GM10847 (cell line): Measurements from ENCODE around the gene VAMP3.

Experiments used
- POLR2A ChIP-seq: IDR thresholded peaks from 2 replicates; pipeline ENCODE4 v1.6.1; 2011; ENCODE audit not compliant: insufficient read length; ENCODE audit errors: extremely low read depth

The VAMP3 gene, protein sequence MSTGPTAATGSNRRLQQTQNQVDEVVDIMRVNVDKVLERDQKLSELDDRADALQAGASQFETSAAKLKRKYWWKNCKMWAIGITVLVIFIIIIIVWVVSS

DNA sequence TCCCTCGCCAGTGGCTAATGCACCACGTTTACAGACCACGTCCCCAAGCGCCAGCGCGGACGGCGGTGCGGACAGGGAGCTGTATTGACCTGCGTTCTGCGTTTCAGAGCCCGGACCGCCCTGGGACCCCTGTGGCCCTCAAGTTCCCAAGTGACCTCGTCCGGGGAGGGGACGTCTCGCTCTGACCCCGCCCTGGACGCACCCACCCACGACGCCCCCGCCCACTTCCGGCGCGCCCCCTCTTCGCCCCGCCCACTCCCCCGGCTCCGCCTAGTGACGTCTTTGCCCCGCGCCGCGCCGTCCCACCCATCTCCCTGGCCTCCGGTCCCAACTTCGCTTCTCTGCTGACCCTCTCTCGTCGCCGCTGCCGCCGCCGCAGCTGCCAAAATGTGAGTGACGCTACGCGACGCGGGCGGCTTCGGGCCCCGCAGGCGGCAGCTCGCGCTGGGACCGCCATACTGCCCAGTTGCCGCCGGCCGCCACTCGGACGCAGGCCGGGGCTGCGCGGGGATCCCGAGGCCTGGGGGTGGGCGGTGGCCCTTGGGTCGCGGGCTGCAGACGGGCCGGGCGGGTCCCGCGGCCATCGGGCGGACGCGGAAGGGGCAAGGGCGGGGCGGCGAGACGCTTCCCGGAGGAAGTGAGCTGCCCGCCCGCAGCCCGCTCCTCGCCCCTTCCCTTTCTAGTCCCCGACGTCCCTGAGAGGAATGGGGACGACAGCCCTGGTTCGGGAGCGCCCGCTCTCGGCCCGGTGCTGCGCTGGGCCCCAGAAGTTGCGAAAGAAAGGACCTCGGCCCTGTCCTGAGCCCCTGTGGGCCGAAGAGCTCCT is at the start of gene VAMP3:
Gene VAMP3 (plus strand): TSS at position 300 of the 826 bp plus-strand sequence. CDS start 88 bp downstream, at position 388.
- peak; percentile 30 for TF ChIP-seq POLR2A

DNA sequence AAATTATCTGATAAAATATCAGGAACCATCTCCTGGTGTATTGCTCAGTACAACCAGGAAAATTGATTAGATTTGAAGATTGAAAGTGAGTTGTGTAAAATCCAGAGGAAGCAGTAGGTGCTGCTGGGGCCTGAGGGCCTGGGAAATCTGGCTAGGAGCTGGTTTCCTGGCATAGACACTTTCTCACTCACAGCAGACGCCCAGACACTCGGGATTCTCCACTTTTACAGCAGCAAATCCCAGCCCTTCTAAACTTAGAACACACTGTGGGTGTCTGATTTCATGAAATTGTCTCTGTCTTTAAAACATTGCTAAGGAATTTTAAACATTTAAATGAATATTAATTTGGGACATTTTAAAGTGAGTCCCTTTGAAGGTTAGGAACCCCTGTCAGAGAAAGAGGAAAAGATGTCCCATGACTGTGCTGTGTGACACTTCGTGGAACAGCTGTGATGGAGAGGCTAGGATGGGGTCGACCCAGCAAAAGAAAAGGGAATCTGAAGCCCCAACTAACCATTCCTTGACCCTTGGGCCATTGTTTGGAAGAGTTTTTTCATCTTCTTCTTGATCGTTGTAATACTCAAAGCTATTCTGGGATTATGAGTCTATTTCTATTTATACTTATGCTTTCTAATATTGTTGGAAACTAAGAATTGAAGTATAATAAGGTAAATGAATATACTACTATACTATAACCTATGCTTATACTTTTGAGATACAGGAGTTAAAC is 49.0 kb upstream of the VAMP3 start:
- TF ChIP-seq POLR2A: no peak

DNA sequence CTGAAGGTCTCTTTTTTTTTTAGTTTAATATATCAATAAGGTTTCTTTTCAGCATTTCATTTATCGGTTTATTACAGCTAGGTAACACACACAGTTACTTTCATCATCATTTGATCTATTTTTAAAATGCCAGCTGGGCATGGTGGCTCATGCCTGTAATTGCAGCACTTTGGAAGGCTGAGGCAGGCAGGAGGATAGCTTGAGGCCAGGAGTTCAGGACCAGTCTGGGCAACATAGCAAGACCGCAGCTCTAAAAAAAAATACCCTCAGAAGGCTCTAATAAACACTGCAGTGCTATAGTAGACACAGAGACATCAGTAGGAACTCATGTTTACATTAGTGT is 48.5 kb upstream of the VAMP3 start:
- no peak for TF ChIP-seq POLR2A

DNA sequence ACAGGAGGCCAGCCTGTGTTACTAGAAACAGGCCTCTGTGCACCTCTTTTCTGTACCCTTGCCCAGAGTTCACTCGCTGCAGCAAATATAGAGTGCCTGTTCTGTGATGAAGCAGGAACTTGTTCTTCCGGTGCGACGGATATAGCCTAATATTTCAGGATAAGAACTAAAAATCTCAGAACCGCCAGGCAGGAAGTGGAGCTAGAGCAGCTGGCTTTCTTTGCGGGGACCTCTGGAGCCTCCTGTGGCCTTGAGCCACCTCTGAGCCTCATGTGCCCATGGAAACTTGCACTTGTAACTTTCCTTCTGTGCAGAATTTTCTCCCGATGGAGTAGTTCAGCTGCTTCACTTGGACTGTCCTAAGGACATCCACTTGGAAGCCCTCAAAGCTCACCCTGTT is 44.5 kb upstream of the VAMP3 start:
- no peak for TF ChIP-seq POLR2A

DNA sequence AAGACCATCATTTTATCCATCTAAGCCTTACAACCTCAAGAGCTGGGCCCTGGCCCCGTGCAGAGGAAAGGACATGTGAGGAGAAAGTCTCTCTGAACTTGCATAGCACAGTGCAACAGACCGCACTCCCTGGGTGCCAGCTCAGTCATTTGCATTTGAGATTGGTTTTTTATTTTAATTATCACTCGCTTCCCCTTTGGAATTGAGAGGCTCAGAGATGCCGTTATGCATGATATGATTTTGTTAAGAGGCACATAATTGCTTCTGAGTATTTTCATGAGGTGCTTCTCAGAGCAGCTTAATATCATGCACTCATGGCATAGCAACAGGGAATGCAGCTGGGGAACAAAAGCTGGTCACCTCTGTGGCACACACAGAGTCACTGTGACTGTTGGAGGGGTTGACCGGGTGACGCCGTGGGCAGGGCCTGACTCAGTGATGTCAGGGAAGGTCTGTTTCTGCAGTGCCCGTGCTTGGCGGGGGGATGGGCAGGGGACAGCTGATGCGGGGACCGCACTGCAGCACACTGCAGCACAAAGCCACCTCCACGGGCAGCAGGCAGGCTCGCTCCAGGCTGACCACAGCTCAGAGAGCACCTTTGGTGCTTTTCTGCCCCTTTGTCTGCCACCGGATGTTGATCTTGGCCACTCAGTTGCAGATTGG is 43.2 kb upstream of the VAMP3 start:
- no peak for TF ChIP-seq POLR2A

DNA sequence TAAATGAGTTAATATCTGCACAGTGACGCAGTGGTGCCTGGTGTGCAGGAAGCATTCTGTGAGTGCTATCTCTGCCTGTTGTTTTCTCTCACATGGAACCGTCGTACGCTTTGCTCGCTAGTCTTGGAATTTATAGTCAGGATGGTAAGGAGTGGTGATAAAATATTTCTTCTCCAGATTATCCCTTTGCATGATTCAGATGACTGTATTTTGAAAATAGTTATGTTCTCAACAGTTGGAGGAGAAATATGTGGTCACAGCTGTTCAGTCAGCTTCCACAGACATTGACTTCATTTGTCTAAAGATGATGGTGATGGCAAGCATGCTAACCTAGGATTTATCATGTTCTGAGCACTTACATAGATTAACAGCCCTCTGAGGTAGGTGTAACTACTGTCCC is 41.3 kb upstream of the VAMP3 start:
- no peak for TF ChIP-seq POLR2A

DNA sequence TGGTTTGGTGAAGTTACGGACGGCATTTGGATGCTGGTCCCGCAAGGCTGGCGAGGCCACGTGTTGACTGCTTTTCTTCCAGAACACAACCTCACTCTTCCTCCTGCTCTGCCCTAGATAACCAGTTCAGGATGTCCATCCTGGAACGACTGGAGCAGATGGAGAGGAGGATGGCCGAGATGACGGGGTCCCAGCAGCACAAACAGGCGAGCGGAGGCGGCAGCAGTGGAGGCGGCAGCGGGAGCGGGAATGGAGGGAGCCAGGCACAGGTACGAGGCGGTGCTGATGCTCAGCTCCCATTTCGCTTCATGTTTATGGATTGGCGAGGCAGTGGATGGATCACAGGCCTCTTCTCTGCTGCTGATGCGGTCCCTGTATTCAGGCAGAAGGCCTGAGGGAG is 38.8 kb upstream of the VAMP3 start:
- no peak for TF ChIP-seq POLR2A

DNA sequence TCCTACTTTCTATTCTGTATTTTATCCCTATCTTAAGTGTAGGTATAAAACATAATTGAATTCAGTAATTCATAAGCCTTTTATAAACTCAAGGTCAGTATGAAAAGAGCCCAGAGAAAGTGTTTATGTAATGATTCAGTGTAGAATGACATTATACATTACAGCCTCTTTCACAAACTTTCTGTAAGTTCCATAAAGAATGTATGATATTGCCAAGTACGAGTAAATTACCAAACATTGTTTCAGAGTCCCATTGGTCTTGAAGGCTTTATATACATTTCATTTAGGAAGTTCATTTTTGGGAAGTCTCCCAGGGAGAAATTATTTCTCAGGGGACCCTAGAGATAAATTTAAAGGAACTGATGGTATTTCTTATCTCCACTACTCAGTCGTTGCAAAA is 37.8 kb upstream of the VAMP3 start:
- no peak for TF ChIP-seq POLR2A

DNA sequence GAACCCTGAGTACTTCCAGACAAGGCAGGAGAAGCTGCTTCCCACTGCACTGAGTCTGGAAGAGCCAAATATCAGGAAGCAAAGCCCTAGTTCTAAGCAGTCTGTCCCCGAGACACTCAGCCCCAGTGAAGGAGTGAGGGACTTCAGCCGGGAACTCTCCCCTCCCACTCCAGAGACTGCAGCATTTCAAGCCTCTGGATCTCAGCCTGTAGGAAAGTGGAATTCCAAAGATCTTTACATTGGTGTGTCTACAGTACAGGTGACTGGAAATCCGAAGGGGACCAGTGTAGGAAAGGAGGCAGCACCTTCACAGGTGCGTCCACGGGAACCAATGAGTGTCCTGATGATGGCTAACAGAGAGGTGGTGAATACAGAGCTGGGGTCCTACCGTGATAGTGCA is 33.1 kb upstream of the VAMP3 start:
- no peak for TF ChIP-seq POLR2A

DNA sequence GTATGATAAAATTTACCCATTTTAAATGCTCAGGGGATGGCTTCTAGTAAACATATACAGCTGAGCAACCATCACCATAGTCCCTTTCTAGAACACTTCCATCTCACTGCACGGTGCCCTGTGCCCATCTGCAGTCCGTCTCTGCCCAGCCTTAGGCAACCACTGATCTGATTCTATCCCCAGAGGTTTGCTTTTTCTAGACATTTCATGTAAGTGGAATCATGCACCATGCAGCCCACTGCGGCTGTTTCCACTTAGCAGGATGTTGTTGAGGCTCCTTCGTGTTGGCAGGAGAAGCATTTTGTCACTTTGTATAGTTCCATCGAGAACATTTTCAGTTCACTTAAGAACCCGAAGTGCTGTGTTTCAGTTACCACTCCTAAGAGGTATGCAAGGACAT is 27.8 kb upstream of the VAMP3 start:
- TF ChIP-seq POLR2A: no peak

DNA sequence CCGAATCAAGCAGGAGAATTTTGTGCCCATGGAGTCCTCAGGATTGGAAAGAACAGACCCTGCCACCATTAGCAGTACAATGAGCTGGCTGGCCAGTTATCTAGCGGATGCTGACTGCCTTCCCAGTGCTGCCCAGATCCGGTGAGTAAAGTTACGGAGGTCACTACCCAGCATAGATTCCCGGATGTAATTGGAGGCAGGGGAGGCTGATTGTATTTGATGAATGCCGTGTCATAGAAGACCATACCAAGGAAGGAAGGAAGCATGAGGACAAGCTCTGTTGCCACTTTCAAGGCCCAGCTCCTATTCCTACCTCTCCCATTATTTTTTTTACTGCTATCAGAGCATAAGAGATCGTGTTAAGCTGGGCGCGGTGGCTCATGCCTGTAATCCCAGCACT is 26.2 kb upstream of the VAMP3 start:
- no peak for TF ChIP-seq POLR2A

DNA sequence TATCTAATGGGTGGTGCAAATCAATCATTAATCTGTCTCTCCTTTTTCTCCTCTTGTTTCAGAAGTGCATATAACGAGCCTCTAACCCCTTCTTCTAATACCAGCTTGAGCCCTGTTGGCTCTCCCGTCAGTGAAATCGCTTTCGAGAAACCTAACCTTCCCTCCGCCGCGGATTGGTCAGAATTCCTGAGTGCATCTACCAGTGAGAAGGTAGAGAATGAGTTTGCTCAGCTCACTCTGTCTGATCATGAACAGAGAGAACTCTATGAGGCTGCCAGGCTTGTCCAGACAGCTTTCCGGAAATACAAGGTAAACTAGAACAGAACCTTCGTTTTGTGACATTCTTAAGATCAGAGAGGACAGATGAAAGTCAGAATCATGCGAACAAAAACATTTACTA is 25.3 kb upstream of the VAMP3 start:
- no peak for TF ChIP-seq POLR2A

DNA sequence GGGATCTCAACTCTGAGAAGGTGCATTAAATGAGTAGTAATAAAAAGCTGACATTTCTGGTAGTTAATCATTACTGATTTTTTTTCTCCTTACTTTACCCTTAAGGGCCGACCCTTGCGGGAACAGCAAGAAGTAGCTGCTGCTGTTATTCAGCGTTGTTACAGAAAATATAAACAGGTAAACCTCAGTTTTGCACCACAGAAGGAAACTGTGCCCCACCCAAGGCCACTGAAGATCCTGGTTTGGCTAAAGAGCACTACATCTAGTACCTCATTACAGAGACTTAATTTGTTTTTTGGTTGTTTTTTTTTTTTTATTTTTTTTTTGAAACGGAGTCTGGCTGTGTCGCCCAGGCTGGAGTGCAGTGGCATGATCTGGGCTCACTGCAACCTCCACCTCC is 23.5 kb upstream of the VAMP3 start:
- no peak for TF ChIP-seq POLR2A

DNA sequence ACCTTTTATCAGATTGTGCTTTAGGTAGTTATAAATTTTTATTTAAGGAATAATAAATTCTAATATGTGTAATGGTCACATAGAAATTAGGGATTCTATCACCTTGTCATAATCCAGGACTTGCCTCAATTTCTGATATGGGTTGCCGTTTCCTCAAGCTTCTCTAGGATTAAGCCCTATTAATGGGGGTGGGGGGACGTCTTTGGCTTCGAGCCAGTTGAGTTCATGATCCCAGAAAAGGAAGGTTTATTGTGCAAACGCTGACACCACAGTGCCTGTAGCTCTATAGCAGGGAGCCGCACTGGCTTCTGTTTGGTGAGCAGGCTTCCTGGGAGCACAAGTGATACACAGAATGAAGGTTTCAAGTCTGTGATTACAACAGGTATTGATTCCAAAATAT is 22.0 kb upstream of the VAMP3 start:
- no peak for TF ChIP-seq POLR2A

DNA sequence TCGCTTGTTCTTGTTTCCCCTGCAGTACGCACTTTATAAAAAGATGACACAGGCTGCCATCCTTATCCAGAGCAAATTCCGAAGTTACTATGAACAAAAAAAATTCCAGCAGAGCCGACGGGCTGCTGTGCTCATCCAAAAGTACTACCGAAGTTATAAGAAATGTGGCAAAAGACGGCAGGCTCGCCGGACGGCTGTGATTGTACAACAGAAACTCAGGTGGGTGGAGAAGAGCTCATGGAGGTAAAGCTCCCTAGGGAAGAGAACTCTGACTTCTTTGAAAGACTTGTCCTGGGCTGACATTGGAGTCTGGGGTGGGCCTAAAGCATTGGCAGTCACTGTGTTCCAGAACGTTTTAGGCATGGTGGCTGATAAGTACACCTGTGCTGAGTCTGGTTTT is 19.9 kb upstream of the VAMP3 start:
- no peak for TF ChIP-seq POLR2A
